ENCODE results near the gene RFTN1.

GRCh38 chr3:16337856-16338540, 175.5 kb downstream of the RFTN1 start:
- TF ChIP-seq, protein P1, sequence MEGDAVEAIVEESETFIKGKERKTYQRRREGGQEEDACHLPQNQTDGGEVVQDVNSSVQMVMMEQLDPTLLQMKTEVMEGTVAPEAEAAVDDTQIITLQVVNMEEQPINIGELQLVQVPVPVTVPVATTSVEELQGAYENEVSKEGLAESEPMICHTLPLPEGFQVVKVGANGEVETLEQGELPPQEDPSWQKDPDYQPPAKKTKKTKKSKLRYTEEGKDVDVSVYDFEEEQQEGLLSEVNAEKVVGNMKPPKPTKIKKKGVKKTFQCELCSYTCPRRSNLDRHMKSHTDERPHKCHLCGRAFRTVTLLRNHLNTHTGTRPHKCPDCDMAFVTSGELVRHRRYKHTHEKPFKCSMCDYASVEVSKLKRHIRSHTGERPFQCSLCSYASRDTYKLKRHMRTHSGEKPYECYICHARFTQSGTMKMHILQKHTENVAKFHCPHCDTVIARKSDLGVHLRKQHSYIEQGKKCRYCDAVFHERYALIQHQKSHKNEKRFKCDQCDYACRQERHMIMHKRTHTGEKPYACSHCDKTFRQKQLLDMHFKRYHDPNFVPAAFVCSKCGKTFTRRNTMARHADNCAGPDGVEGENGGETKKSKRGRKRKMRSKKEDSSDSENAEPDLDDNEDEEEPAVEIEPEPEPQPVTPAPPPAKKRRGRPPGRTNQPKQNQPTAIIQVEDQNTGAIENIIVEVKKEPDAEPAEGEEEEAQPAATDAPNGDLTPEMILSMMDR (IDR thresholded peaks at IDR 0.05 in 2 of 3, conservative IDR thresholded peaks at IDR 0.05 in 1 of 3; ENCODE audit: control insufficient read depth in 2 of 3, extremely low read depth in 1 of 3, insufficient read depth in 1 of 3, low read depth in 3 of 3, low read length in 3 of 3): no peak
- TF ChIP-seq ZNF274 (IDR thresholded peaks at IDR 0.05; ENCODE audit: insufficient read depth, insufficient read length): no peak
- TF ChIP-seq HCFC1 (IDR thresholded peaks at IDR 0.05; ENCODE audit: low read length): no peak
- 0 out of 4 replicates have a peak, but pooled peaks of 1 of the 2 experiments have one; percentile 25 for TF ChIP-seq IKZF2 (IDR thresholded peaks at IDR 0.05)
